ENCODE results near the gene RAB24. TPM values are rescaled to one million over a fixed set of nuclear protein-coding genes. Genes with fewer than 3 reads are reported as not detected.

Gene RAB24
- total and polyA plus RNA-seq, 2 of the 4 experiments (the other 2 are of a cell fraction) = 18.5 to 60.8 TPM

- Histone ChIP-seq H3K56ac (ENCODE audit: extremely low read depth, insufficient read depth, low read length) (no peak overlapping the region), H3K4me3 (ENCODE audit: insufficient read depth, low read depth, low read length) (no peak overlapping the region), H3K27ac (ENCODE audit: insufficient read depth, low read length) (no peak overlapping the region), H3K9ac (ENCODE audit: low read depth, low read length) (no peak overlapping the region), H3K9me1 (ENCODE audit: insufficient read depth, low read length) (peaks cover 14% of the 10 kb centered on the region; the same call in 1 of the 2 replicates), H3K4me2 (ENCODE audit: low read depth, low read length) (no peak overlapping the region), H3K79me1 (ENCODE audit: low read depth in 1 of 2, low read length in 2 of 2) (peaks cover 51 to 58% of the 10 kb centered on the region in 2 experiments), H2BK15ac (ENCODE audit: low read depth, low read length) (no peak overlapping the region), H2AK9ac (replicated peaks; ENCODE audit: low read depth, low read length, poor library complexity) (no peak overlapping the region), H2BK120ac (ENCODE audit: low read depth, low read length) (no peak overlapping the region), H3K23ac (ENCODE audit: low read depth, low read length) (no peak overlapping the region), H3K14ac (replicated peaks; ENCODE audit: low read depth, low read length) (no peak overlapping the region), H3K27me3 (ENCODE audit: control insufficient read depth, insufficient read depth, low read length) (no peaks in the 10 kb centered on the region), H2AK5ac (ENCODE audit: low read depth, low read length) (no peak overlapping the region), H4K91ac (ENCODE audit: insufficient read depth, low read depth, low read length) (no peak overlapping the region), H3K9me3 (ENCODE audit: control insufficient read depth, insufficient read depth, low read length) (no peaks in the 10 kb centered on the region), H3K4me1 (ENCODE audit: control insufficient read depth, insufficient read depth, low read length) (peaks cover 24% of the 10 kb centered on the region), H4K20me1 (ENCODE audit: insufficient read depth, low read length) (peaks cover 18% of the 10 kb centered on the region), H2BK5ac (ENCODE audit: low read depth, low read length, poor library complexity, severe bottlenecking) (no peak overlapping the region), H2BK20ac (ENCODE audit: low read depth, low read length) (no peak overlapping the region), H4K8ac (ENCODE audit: low read depth in 2 of 2, low read length in 2 of 2) (no peak overlapping the region), H3K18ac (ENCODE audit: low read depth, low read length) (no peak overlapping the region), H3K36me3 (ENCODE audit: control insufficient read depth, insufficient read depth, low read length) (peaks cover 7% of the 10 kb centered on the region; the same call in 1 of the 2 replicates), H3K4ac (ENCODE audit: low read depth, low read length) (no peak overlapping the region), H2AFZ (replicated peaks; ENCODE audit: low read length, poor library complexity) (no peak overlapping the region), H4K5ac (ENCODE audit: low read depth, low read length) (no peak overlapping the region)
- intact Hi-C loops (cut with micrococcal nuclease) (no loop called here), in situ Hi-C loops (cut with MboI; ENCODE audit: low sequenced_read_pairs) (no loop called here), dilution Hi-C loops (cut with HindIII; ENCODE audit: low sequenced_read_pairs, unreplicated experiment) (no loop called here)
- DNase-seq (no peak), ATAC-seq (ENCODE audit: low read depth) (no peak)
- 67% methylated on average over 1 of the region's 4 CpGs; no CpG with 5 or more reads in 1 of the 2 experiments for WGBS, 2 experiments (ENCODE audit: extremely low coverage in 2 of 2, insufficient read length in 1 of 2)
- CTCF ChIA-PET = no interaction called here
- TF ChIP-seq POLR2A (IDR thresholded peaks at IDR 0.05; ENCODE audit: low read depth, low read length) (no peak), RFX5 (IDR thresholded peaks at IDR 0.05; ENCODE audit: low read depth, low read length) (no peak), RCOR1 (IDR thresholded peaks at IDR 0.05; ENCODE audit: insufficient replicate concordance, low read length) (no peak), BHLHE40 (IDR thresholded peaks at IDR 0.05; ENCODE audit: low read depth, low read length) (no peak), SMC3 (IDR thresholded peaks at IDR 0.05; ENCODE audit: low read depth, low read length) (no peak), MAFK (IDR thresholded peaks at IDR 0.05; ENCODE audit: low read depth, low read length) (no peak), FOS (IDR thresholded peaks at IDR 0.05; ENCODE audit: low read depth, low read length) (no peak), CTCF (conservative IDR thresholded peaks at IDR 0.05; ENCODE audit: low read depth, low read length) (no peak), MXI1 (IDR thresholded peaks at IDR 0.05; ENCODE audit: borderline replicate concordance, low read depth, low read length) (no peak), USF2 (IDR thresholded peaks at IDR 0.05; ENCODE audit: low read depth, low read length) (no peak), MAZ (IDR thresholded peaks at IDR 0.05; ENCODE audit: borderline replicate concordance, low read depth, low read length) (no peak), RAD21 (IDR thresholded peaks at IDR 0.05; ENCODE audit: low read length) (no peak), ELK1 (IDR thresholded peaks at IDR 0.05; ENCODE audit: borderline replicate concordance, low read depth, low read length) (no peak), CHD1 (IDR thresholded peaks at IDR 0.05; ENCODE audit: low read depth, low read length) (no peak), CEBPB (IDR thresholded peaks at IDR 0.05; ENCODE audit: low read depth, low read length) (no peak), NFE2L2 (IDR thresholded peaks at IDR 0.05; ENCODE audit: low read depth, low read length) (no peak)
- BruUV-seq (replicated peaks) = no TSS peak
- POLR2A ChIA-PET (ENCODE audit: unreplicated experiment) = no interaction called here
These were observed 44.2 kb upstream of the RAB24 start for GRCh38 chr5:177347699-177348098.
